WTC11 (cell line): ENCODE measurements around the gene RAB13. TPM values are rescaled to one million over a fixed set of nuclear protein-coding genes. Genes with fewer than 3 reads are reported as not detected.
A peak's percentile ranks its signal among the peaks of the same experiment; 100 is the strongest.

ENCODE experiments used
- ATAC-seq: fragments of 200-7000 bp; cut with Tn5 transposase; 2 replicates; pipeline ENCODE4 v1.10.0; 2021; ENCODE audit warnings: mild to moderate bottlenecking, moderate library complexity
- CTCF ChIA-PET: fragments of 300-600 bp; sonication (Branson Sonifier 250); formaldehyde crosslinking; loops from one replicate; lab custom pipeline; 2021; ENCODE audit warnings: antibody characterized with exemption; lab: Charles Lee
- POLR2A ChIA-PET: fragments of 350-600 bp; sonication (Branson Sonifier 250); formaldehyde crosslinking; loops from one replicate; lab custom pipeline; 2021; ENCODE audit warnings: antibody characterized with exemption; lab: Charles Lee
- DNase-seq: peaks from one replicate; pipeline ENCODE4 v3.0.0; 2021; ENCODE audit warnings: low spot score
- H3K27ac Mint-ChIP-seq: 2 replicates; pipeline ENCODE4 v1.8.0; 2021; ENCODE audit warnings: mixed read lengths
- H3K27me3 Mint-ChIP-seq: 2 replicates; pipeline ENCODE4 v1.8.0; 2021; ENCODE audit warnings: low read depth, mild to moderate bottlenecking, moderate library complexity, mixed read lengths
- H3K36me3 Mint-ChIP-seq: 2 replicates; pipeline ENCODE4 v1.8.0; 2021; ENCODE audit warnings: mixed read lengths
- H3K4me1 Mint-ChIP-seq: 2 replicates; pipeline ENCODE4 v1.8.0; 2022; ENCODE audit warnings: mixed read lengths
- H3K4me3 Mint-ChIP-seq: 2 replicates; pipeline ENCODE4 v1.8.0; 2021; ENCODE audit warnings: mild to moderate bottlenecking, moderate library complexity, mixed read lengths
- H3K9me3 Mint-ChIP-seq: 2 replicates; pipeline ENCODE4 v1.8.0; 2021; ENCODE audit warnings: mixed read lengths
- ATF1 ChIP-seq: sonication (generic); formaldehyde crosslinking; IDR thresholded peaks from 2 replicates; pipeline ENCODE4 v1.8.1; 2023; ENCODE audit warnings: mild to moderate bottlenecking, moderate library complexity, missing genetic modification reagents
- CREB1 ChIP-seq: sonication (generic); formaldehyde crosslinking; IDR thresholded peaks from 2 replicates; pipeline ENCODE4 v1.8.0; 2023; ENCODE audit warnings: mild to moderate bottlenecking, missing genetic modification reagents
- CREM ChIP-seq: sonication (generic); formaldehyde crosslinking; IDR thresholded peaks from 2 replicates; pipeline ENCODE4 v1.8.1; 2022; ENCODE audit warnings: mild to moderate bottlenecking, missing genetic modification reagents, moderate library complexity
- GRHL2 ChIP-seq: fragments of 250-450 bp; sonication (Bioruptor Pico); IDR thresholded peaks from 2 replicates; pipeline ENCODE4 v1.8.0; 2022; ENCODE audit warnings: mild to moderate bottlenecking, moderate library complexity; ENCODE audit not compliant: insufficient replicate concordance, severe bottlenecking
- IRF2 ChIP-seq: sonication (generic); formaldehyde crosslinking; IDR thresholded peaks from 2 replicates; pipeline ENCODE4 v1.8.0; 2022; ENCODE audit warnings: low read depth, missing genetic modification reagents, borderline replicate concordance
- NFATC4 ChIP-seq: fragments of 250-450 bp; sonication (Bioruptor Pico); IDR thresholded peaks from 2 replicates; pipeline ENCODE4 v1.9.0; 2021; ENCODE audit warnings: mild to moderate bottlenecking
- NR3C1 ChIP-seq: sonication (generic); formaldehyde crosslinking; conservative IDR thresholded peaks from 2 replicates; pipeline ENCODE4 v1.8.1; 2023; ENCODE audit warnings: low read depth, mild to moderate bottlenecking, missing genetic modification reagents
- OVOL2 ChIP-seq: fragments of 250-450 bp; sonication (Bioruptor Pico); IDR thresholded peaks from 2 replicates; pipeline ENCODE4 v1.9.0; 2021; ENCODE audit warnings: mild to moderate bottlenecking, borderline replicate concordance
- TCF7 ChIP-seq: sonication (generic); formaldehyde crosslinking; IDR thresholded peaks from 2 replicates; pipeline ENCODE4 v1.8.0; 2022; ENCODE audit warnings: mild to moderate bottlenecking, low read depth, missing genetic modification reagents, moderate library complexity
- TEAD1 ChIP-seq: sonication (generic); formaldehyde crosslinking; IDR thresholded peaks from 2 replicates; pipeline ENCODE4 v1.8.0; 2022; ENCODE audit warnings: mild to moderate bottlenecking, missing genetic modification reagents
- ZBTB21 ChIP-seq: sonication (generic); formaldehyde crosslinking; IDR thresholded peaks from 2 replicates; pipeline ENCODE4 v1.8.1; 2023; ENCODE audit warnings: mild to moderate bottlenecking, missing genetic modification reagents, borderline replicate concordance
- ZNF263 ChIP-seq: sonication (generic); formaldehyde crosslinking; IDR thresholded peaks from 2 replicates; pipeline ENCODE4 v1.8.1; 2022; ENCODE audit warnings: low read depth, mild to moderate bottlenecking, moderate library complexity, missing genetic modification reagents
- ZNF317 ChIP-seq: sonication (generic); formaldehyde crosslinking; IDR thresholded peaks from 2 replicates; pipeline ENCODE4 v1.8.1; 2023; ENCODE audit warnings: low read depth, mild to moderate bottlenecking, moderate library complexity, missing genetic modification reagents, borderline replicate concordance
- total RNA-seq: library from RNA; stranded (reverse); gene quantifications from 3 replicates; pipeline ENCODE4 v1.2.3, GENCODE V29; 2021
- TF ChIP-seq, protein P1 (sequence below): sonication (generic); formaldehyde crosslinking; conservative IDR thresholded peaks from 2 replicates; pipeline ENCODE4 v1.8.1; 2022; ENCODE audit warnings: mild to moderate bottlenecking, missing genetic modification reagents
- TF ChIP-seq, protein P2 (sequence below): sonication (generic); formaldehyde crosslinking; IDR thresholded peaks from 2 replicates; pipeline ENCODE4 v1.8.1; 2023; ENCODE audit warnings: mild to moderate bottlenecking, moderate library complexity, missing genetic modification reagents
- TF ChIP-seq, protein P3 (sequence below): fragments of 250-450 bp; sonication (Bioruptor Pico); IDR thresholded peaks from 2 replicates; pipeline ENCODE4 v1.8.0; 2021; ENCODE audit warnings: mild to moderate bottlenecking
- TF ChIP-seq, protein P4 (sequence below): sonication (generic); formaldehyde crosslinking; IDR thresholded peaks from 2 replicates; pipeline ENCODE4 v1.8.0; 2023; ENCODE audit warnings: missing genetic modification reagents, mild to moderate bottlenecking, borderline replicate concordance

The RAB13 gene
- total RNA-seq, 1 experiment from 2014 or later = 126 TPM

DNA sequence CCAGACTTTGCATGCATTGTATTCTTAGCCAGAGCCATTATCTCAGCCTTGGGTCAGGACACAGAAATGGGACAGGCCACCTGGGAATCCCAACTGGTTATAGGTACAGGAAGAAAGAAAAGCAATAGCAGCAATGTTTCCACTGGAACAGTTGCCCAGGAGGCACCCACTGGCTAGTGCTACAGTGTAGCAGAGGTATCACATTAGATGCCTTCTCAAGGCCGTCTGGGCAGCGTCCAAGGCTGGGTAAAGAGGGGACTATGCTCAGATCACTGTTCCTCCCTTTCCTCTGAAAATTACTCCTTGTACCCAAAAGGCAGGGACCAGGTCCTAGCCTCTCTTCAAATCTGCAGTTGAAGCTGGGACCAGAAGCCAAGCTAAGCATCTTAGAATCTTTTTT, 15.8 kb downstream of the RAB13 start (continued):
- TF ChIP-seq, protein P1, sequence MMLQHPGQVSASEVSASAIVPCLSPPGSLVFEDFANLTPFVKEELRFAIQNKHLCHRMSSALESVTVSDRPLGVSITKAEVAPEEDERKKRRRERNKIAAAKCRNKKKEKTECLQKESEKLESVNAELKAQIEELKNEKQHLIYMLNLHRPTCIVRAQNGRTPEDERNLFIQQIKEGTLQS (CRISPR knock-in tag) = no peak
- no peak for TF ChIP-seq TCF7 (CRISPR knock-in tag)
- no peak for TF ChIP-seq CREM (CRISPR knock-in tag)
- TF ChIP-seq GRHL2 (CRISPR knock-in tag) = no peak
- no peak for TF ChIP-seq ZNF317 (CRISPR knock-in tag)
- no peak for TF ChIP-seq TEAD1 (CRISPR knock-in tag)
- TF ChIP-seq IRF2 = no peak
- no peak for TF ChIP-seq OVOL2

DNA sequence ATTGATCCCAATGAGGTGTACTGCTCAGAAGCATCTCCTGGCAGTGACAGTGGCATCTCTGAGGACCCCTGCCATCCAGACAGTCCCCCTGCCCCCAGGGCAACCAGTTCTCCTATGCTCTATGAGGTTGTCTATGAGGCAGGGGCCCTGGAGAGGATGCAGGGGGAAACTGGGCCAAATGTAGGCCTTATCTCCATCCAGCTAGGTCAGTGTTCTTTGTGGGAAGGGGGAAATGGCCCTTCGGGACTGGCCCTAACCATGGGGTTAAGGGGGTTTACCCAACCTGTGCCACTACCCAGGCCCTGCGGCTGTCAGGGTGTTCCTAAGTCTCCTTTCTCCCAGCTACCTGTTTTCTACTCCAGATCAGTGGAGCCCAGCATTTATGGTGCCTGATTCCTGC, 17.2 kb downstream of the RAB13 start:
- peaks cover 27% of the 10 kb centered on the region for H3K4me1 Mint-ChIP-seq
- H3K9me3 Mint-ChIP-seq = peaks cover 5% of the 10 kb centered on the region
- H3K27me3 Mint-ChIP-seq = no peaks in the 10 kb centered on the region
- TF ChIP-seq NFATC4 (CRISPR knock-in tag) = no peak
- no peak for TF ChIP-seq ATF1 (CRISPR knock-in tag)
- TF ChIP-seq ZBTB21 (CRISPR knock-in tag) = no peak
- no peak for TF ChIP-seq IRF2
- no peak for TF ChIP-seq ZNF263
- no peak for TF ChIP-seq NR3C1 (CRISPR knock-in tag)
- TF ChIP-seq, protein P2, sequence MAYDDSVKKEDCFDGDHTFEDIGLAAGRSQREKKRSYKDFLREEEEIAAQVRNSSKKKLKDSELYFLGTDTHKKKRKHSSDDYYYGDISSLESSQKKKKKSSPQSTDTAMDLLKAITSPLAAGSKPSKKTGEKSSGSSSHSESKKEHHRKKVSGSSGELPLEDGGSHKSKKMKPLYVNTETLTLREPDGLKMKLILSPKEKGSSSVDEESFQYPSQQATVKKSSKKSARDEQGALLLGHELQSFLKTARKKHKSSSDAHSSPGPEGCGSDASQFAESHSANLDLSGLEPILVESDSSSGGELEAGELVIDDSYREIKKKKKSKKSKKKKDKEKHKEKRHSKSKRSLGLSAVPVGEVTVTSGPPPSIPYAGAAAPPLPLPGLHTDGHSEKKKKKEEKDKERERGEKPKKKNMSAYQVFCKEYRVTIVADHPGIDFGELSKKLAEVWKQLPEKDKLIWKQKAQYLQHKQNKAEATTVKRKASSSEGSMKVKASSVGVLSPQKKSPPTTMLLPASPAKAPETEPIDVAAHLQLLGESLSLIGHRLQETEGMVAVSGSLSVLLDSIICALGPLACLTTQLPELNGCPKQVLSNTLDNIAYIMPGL (CRISPR knock-in tag) = no peak
- no peak for TF ChIP-seq CREB1 (CRISPR knock-in tag)
- H3K36me3 Mint-ChIP-seq = peaks cover 15% of the 10 kb centered on the region
- CTCF ChIA-PET = interaction anchor here (2.9 kb wide), 1 partner anchor 17 kb away, joined by 28 read pairs; the partner anchor contains the start of gene RAB13
- no peak for DNase-seq
- peak overlapping the region; percentile 80 for H3K4me3 Mint-ChIP-seq
- POLR2A ChIA-PET = interaction anchor here (0.6 to 4.4 kb wide), 2 partner anchors 9 to 10 kb away, joined by 3 to 55 read pairs; partner anchors contain the start of genes CRTC2 and JTB
- H3K27ac Mint-ChIP-seq = no peak overlapping the region
- ATAC-seq = no peak

DNA sequence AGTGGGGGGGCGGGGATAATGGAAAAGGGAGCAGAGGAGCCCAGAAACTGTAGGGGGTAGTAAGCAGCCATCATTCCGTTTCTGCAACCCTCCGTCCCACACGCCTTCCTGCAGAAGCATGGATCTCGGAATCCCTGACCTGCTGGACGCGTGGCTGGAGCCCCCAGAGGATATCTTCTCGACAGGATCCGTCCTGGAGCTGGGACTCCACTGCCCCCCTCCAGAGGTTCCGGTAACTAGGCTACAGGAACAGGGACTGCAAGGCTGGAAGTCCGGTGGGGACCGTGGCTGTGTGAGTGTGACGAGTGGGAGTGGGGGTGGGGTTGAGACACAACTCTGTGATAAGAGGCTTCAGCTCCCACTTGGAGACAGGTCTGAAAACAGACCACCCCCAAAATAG, 17.7 kb downstream of the RAB13 start:
- peak overlapping the region; percentile 80 for H3K4me3 Mint-ChIP-seq
- ChIA-PET POLR2A (interaction anchor here (0.6 to 4.4 kb wide), 6 partner anchors 9 to 46 kb away, joined by 3 to 55 read pairs (median 22); partner anchors contain the start of genes CRTC2, DENND4B, GATAD2B and JTB), CTCF (interaction anchor here (1.9 to 2.9 kb wide), 3 partner anchors 17 to 271 kb away, joined by 4 to 28 read pairs (median 21); partner anchors contain the start of genes DENND4B and RAB13)
- peaks cover 5% of the 10 kb centered on the region for H3K9me3 Mint-ChIP-seq
- ATAC-seq (no peak), DNase-seq (no peak)
- H3K27me3 Mint-ChIP-seq = no peaks in the 10 kb centered on the region
- no peak overlapping the region for H3K27ac Mint-ChIP-seq
- H3K36me3 Mint-ChIP-seq = peaks cover 9% of the 10 kb centered on the region
- TF ChIP-seq, protein P3, sequence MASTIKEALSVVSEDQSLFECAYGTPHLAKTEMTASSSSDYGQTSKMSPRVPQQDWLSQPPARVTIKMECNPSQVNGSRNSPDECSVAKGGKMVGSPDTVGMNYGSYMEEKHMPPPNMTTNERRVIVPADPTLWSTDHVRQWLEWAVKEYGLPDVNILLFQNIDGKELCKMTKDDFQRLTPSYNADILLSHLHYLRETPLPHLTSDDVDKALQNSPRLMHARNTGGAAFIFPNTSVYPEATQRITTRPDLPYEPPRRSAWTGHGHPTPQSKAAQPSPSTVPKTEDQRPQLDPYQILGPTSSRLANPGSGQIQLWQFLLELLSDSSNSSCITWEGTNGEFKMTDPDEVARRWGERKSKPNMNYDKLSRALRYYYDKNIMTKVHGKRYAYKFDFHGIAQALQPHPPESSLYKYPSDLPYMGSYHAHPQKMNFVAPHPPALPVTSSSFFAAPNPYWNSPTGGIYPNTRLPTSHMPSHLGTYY (CRISPR knock-in tag) = no peak
- TF ChIP-seq, protein P4, sequence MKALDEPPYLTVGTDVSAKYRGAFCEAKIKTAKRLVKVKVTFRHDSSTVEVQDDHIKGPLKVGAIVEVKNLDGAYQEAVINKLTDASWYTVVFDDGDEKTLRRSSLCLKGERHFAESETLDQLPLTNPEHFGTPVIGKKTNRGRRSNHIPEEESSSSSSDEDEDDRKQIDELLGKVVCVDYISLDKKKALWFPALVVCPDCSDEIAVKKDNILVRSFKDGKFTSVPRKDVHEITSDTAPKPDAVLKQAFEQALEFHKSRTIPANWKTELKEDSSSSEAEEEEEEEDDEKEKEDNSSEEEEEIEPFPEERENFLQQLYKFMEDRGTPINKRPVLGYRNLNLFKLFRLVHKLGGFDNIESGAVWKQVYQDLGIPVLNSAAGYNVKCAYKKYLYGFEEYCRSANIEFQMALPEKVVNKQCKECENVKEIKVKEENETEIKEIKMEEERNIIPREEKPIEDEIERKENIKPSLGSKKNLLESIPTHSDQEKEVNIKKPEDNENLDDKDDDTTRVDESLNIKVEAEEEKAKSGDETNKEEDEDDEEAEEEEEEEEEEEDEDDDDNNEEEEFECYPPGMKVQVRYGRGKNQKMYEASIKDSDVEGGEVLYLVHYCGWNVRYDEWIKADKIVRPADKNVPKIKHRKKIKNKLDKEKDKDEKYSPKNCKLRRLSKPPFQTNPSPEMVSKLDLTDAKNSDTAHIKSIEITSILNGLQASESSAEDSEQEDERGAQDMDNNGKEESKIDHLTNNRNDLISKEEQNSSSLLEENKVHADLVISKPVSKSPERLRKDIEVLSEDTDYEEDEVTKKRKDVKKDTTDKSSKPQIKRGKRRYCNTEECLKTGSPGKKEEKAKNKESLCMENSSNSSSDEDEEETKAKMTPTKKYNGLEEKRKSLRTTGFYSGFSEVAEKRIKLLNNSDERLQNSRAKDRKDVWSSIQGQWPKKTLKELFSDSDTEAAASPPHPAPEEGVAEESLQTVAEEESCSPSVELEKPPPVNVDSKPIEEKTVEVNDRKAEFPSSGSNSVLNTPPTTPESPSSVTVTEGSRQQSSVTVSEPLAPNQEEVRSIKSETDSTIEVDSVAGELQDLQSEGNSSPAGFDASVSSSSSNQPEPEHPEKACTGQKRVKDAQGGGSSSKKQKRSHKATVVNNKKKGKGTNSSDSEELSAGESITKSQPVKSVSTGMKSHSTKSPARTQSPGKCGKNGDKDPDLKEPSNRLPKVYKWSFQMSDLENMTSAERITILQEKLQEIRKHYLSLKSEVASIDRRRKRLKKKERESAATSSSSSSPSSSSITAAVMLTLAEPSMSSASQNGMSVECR = no peak
- no peak for TF ChIP-seq TCF7 (CRISPR knock-in tag)
- H3K4me1 Mint-ChIP-seq = peaks cover 26% of the 10 kb centered on the region
